ENCODE data around the gene STUM.
A peak's percentile ranks its signal among the peaks of the same experiment; 100 is the strongest.
"Not testable (repeated sequence)": the region's sequence is repeated elsewhere in the genome, so short reads cannot be mapped to it uniquely, and the experiment has no call there.

STUM gene

DNA sequence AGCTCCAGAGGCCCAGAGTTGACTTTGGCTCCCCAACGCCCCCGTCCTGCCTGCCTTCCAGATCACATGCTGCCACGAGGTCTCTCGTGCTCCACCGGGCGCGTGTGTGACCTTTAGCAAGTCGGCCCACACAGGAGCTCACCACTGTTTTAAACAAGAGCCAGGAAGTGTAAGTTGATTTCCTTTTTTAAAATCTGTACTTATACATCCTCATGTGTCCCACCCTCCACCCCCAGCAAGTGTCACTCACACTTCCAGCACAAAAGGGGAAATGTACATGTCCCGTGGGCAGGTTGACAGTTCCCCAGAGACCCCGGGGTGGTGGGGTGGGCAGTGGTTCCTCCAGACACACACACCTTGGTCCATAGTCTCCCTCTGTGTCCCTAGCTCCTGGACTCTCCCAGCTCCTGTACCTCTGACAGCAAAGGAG, 84.4 kb downstream of the STUM start:
- no peaks in the 10 kb centered on the region for H3K9me3 ChIP-seq
- no peaks in the 10 kb centered on the region for H3K27me3 ChIP-seq
- peaks cover 72% of the 10 kb centered on the region for H3K4me1 ChIP-seq
- H3K4me3 ChIP-seq = no peak overlapping the region
- peak overlapping the region; percentile 36 for H3K9ac ChIP-seq
- peak overlapping the region; percentile 81 for H3K4me2 ChIP-seq
- H4K20me1 ChIP-seq = peaks cover 17% of the 10 kb centered on the region; the same call in 1 of the 2 replicates
- peaks cover 40% of the 10 kb centered on the region for H3K36me3 ChIP-seq
- H3K27ac ChIP-seq = peak overlapping the region; percentile 18
- no peak for TF ChIP-seq Cebpa-rat (IDR thresholded peaks at IDR 0.05)

DNA sequence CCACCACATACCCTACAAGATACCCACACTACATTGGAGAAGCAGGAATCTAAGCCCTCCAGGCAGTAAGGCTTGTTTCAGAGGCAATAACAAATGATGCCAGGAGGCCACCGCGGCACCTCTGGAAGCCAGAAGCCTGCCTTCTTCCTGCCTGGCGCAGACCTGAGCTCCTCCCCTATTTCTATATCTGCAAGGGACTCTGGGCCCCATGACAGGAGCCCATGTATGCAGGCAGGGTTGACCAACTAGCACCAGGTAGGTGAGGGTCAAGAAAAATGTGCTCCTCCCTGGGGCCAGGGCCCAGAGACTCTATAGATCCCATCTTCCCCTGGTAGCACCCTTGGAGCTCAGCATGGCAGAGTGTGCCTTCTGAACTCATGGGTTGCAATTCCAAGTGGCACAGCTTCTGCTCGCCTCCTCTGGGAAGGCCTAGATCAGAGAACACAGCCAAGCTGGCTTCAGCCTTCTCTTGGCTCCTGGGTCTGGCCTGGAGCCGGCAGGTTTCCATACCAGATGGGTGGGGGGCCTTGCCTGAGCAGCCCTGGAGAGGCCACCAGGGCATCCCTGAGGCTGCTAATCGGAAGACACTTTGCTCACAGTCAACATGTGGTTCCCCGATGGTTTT, 85.1 kb downstream of the STUM start:
- peaks cover 72% of the 10 kb centered on the region for H3K4me1 ChIP-seq
- H3K4me3 ChIP-seq = no peak overlapping the region
- peak overlapping the region; percentile 18; the same call in 1 of the 2 replicates for H3K27ac ChIP-seq
- H4K20me1 ChIP-seq = peaks cover 17% of the 10 kb centered on the region; the same call in 1 of the 2 replicates
- H3K9me3 ChIP-seq = no peaks in the 10 kb centered on the region
- H3K9ac ChIP-seq = peak overlapping the region; percentile 36; the same call in 1 of the 2 replicates
- H3K27me3 ChIP-seq = no peaks in the 10 kb centered on the region
- H3K36me3 ChIP-seq = peaks cover 47% of the 10 kb centered on the region
- H3K4me2 ChIP-seq = peak overlapping the region; percentile 81
- no peak for TF ChIP-seq Cebpa-rat (IDR thresholded peaks at IDR 0.05)

DNA sequence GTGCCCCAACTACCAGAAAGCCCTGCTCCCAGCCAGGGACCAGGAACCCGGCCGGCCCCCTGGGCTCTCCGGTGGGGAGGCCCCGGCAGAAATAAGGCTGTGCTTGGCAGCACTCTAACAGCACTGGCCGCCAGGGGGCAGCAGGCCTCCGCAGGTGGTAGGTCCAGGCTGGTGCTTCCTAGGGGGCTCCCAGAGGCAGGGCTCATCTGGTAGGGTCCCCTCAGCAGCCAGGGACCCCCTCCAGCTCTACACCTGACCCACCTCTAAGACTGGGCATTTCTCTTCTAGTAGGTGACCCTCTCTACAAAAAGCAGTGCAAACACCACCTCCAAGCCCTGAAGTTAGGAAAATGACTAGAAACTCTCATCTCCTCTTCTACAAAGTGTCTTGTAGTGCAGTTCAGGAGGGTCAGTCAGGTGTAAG, 85.6 kb downstream of the STUM start:
- Histone ChIP-seq H3K9me3 (no peaks in the 10 kb centered on the region), H3K27me3 (no peaks in the 10 kb centered on the region), H4K20me1 (peaks cover 17% of the 10 kb centered on the region; the same call in 1 of the 2 replicates), H3K36me3 (peaks cover 52% of the 10 kb centered on the region), H3K4me2 (peak overlapping the region; percentile 81), H3K9ac (no peak overlapping the region), H3K4me1 (peaks cover 75% of the 10 kb centered on the region), H3K4me3 (no peak overlapping the region), H3K27ac (no peak overlapping the region)
- TF ChIP-seq Cebpa-rat (IDR thresholded peaks at IDR 0.05) = no peak

DNA sequence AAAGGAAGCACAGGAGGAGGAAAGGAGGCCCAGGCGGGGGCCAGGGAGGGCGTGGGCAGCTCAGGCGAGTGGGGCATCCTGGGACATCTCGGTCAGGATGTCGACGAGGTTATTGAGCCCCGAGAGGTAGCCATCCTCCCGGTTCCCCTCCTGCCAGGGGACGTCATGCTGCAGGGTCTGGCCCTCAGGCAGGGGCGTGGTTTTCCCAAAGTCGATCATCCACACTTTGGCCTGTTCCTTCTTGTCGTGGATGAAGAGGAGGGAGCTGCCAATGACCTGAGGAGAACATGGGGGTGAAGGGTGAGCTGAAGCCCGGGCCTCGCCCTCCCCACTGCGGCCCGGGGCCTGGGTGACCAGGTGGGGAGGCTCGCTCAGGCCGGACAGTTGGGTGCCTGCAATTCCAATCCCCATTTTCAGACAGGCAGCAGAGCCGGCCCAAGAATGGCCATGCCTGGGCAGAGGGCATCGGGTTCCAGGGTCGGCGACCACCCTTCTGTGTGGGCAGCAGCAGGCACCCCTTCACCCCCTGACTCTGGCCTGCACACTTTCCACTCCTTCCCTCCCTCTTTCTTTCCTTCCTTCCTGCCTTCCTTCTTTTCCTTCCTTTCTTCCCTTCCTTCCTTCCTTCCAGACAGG, 86.2 kb downstream of the STUM start:
- Histone ChIP-seq H3K4me2 (peak overlapping the region; percentile 81), H3K4me3 (no peak overlapping the region), H3K9me3 (no peaks in the 10 kb centered on the region), H3K36me3 (peaks cover 53% of the 10 kb centered on the region), H3K27me3 (no peaks in the 10 kb centered on the region), H3K9ac (peak overlapping the region; percentile 22; the same call in 1 of the 2 replicates), H3K27ac (0 out of 2 replicates have a peak overlapping the region, but pooled peaks have one; percentile 20), H3K4me1 (peaks cover 80% of the 10 kb centered on the region), H4K20me1 (peaks cover 17% of the 10 kb centered on the region; the same call in 1 of the 2 replicates)
- TF ChIP-seq Cebpa-rat (IDR thresholded peaks at IDR 0.05) = no peak

DNA sequence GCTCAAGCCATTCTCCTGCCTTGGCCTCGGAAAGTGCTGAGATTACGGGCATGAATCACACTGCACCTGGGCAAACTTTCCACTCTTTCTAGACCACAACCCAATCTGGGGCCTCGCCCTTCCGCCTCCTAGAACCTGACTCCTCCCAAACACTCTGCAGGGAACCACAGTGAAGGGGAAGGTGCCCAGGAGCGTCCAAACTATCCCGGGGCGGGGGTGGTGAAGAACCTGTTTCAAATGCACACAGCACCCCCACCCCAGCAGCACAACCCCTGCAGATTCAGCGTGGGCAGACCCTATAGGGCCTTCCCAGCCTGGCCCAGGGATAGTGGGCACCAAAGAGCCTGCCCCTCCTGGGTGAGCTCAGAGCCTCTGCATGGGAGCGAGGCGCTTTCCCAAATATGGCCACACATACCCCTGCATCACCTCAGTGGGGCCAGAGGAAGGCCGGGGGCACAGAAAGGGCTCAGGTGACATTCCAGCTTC, 86.9 kb downstream of the STUM start:
- peak overlapping the region; percentile 81 for H3K4me2 ChIP-seq
- no peak overlapping the region for H3K4me3 ChIP-seq
- H3K36me3 ChIP-seq = peaks cover 47% of the 10 kb centered on the region
- H3K4me1 ChIP-seq = peaks cover 88% of the 10 kb centered on the region
- no peak for TF ChIP-seq Cebpa-rat (IDR thresholded peaks at IDR 0.05)
- H4K20me1 ChIP-seq = peaks cover 17% of the 10 kb centered on the region; the same call in 1 of the 2 replicates
- no peaks in the 10 kb centered on the region for H3K27me3 ChIP-seq
- H3K27ac ChIP-seq = peak overlapping the region; percentile 31; the same call in 1 of the 2 replicates
- H3K9ac ChIP-seq = peak overlapping the region; percentile 22; the same call in 1 of the 2 replicates
- H3K9me3 ChIP-seq = no peaks in the 10 kb centered on the region

DNA sequence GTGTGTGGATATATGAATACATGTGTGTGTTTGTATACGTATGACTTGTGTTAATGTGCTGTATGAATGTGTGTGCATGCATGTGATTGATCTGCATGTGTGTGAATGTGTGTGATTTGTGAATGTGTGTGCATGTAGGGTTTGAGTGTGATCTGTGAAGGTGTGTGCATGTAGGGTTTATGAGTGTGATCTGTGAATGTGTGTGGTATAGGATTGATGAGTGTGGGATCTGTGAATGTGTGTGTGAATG, 88.2 kb downstream of the STUM start:
- no peak overlapping the region for H3K4me3 ChIP-seq
- peaks cover 53% of the 10 kb centered on the region for H3K36me3 ChIP-seq
- H3K9ac ChIP-seq = no peak overlapping the region
- H3K4me2 ChIP-seq = peak overlapping the region; percentile 81
- peaks cover 88% of the 10 kb centered on the region for H3K4me1 ChIP-seq
- H3K27ac ChIP-seq = no peak overlapping the region
- peaks cover 17% of the 10 kb centered on the region; the same call in 1 of the 2 replicates for H4K20me1 ChIP-seq
- TF ChIP-seq Cebpa-rat (IDR thresholded peaks at IDR 0.05) = no peak
- H3K27me3 ChIP-seq = no peaks in the 10 kb centered on the region
- H3K9me3 ChIP-seq = no peaks in the 10 kb centered on the region

DNA sequence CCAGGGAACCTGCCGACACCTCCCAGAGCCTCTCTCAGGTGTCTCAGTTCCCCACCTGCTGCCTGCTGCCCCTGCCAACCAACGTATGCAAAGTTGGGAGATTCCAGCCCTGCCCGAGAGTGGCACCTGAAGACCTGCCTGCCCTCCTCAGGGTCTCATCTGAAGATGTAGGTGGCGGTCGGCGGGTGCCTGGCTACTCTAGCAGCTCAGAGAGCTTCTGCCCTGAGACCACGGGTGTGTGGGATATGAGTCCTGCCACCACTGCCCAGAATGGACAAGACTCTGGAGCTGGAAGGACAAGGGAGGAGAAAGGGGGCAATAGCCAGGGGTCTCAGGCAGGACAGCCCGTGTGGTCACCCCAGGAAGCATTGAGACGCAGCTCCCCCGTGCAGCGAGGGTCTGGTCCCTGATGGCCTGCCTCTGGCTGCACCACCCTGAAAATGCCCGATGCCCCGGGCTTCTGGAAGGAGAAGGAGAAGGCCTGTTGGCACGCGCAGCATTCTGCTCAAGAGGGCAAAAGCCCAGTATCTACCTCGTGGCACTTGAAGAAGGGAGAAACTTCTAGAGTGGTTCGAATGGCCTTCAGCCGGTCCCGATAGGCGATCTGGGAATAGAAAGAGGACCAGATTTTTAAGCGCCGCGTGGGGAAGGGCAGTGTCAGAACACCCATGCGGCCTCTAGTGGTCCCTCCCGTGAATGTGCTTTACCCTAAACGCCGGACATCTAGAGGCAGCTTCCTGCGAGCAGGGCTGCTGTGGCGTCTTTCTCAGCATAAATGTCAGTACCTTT, 88.8 kb downstream of the STUM start:
- H3K9me3 ChIP-seq = no peaks in the 10 kb centered on the region
- no peak overlapping the region for H3K27ac ChIP-seq
- peak overlapping the region; percentile 81; the same call in 1 of the 2 replicates for H3K4me2 ChIP-seq
- H3K4me3 ChIP-seq = no peak overlapping the region
- TF ChIP-seq Cebpa-rat (IDR thresholded peaks at IDR 0.05) = no peak
- H4K20me1 ChIP-seq = peaks cover 17% of the 10 kb centered on the region; the same call in 1 of the 2 replicates
- no peaks in the 10 kb centered on the region for H3K27me3 ChIP-seq
- peaks cover 88% of the 10 kb centered on the region for H3K4me1 ChIP-seq
- H3K9ac ChIP-seq = no peak overlapping the region
- peaks cover 58% of the 10 kb centered on the region for H3K36me3 ChIP-seq

DNA sequence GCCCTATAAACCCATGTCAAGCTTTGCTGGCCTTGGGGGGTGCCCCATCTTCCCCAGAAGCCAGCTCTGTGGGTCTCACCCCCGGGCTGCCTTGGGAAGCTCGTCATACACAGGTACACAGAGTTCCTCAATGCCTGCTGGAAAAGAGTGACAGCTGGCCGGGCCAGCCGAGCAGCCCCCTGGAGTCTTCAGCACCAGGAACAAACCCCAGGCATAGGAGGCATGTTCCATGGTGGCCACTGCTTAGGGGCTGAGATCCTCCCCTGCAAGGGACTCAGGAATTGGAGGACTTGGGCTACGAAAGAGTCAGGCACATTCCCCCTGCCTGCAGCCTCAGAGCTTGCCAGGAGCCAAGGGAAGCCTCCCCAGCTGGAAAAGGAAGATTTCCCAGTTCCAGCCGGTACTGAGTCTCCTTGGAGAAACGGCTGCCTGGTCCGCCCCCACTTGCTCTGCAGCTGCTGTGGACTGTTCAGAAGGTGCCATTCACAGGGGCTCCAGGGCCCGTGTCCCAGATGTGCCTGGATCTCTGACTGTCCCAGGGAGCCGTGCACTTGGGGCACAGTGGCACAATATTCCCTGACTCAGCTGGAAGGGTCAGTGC, 89.5 kb downstream of the STUM start:
- Histone ChIP-seq H3K27ac (no peak overlapping the region), H3K9ac (no peak overlapping the region), H4K20me1 (peaks cover 17% of the 10 kb centered on the region; the same call in 1 of the 2 replicates), H3K4me1 (peaks cover 88% of the 10 kb centered on the region), H3K9me3 (no peaks in the 10 kb centered on the region), H3K36me3 (peaks cover 60% of the 10 kb centered on the region), H3K4me3 (no peak overlapping the region), H3K27me3 (no peaks in the 10 kb centered on the region), H3K4me2 (no peak overlapping the region)
- no peak for TF ChIP-seq Cebpa-rat (IDR thresholded peaks at IDR 0.05)

DNA sequence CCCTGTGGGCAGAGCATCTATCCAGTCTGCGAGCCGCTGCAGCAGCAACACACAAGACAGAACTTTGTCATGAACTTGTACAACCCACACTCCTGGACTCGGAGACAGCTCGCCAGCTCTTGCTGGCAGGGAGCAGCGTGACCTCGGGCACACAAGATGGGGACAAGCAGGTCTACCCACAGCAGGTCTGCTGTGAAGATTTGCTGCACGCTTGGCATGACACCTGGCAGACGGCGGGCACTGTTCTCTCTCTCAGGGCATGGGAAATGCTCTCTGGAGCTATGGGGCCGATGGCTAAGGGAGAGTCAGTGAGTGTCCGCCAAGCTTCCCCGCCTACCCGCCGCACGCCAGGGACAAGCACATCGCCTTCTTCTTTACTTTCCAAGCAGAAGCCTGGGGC, 90.0 kb downstream of the STUM start:
- no peak for TF ChIP-seq Cebpa-rat (IDR thresholded peaks at IDR 0.05)
- H4K20me1 ChIP-seq = peaks cover 19% of the 10 kb centered on the region
- H3K9me3 ChIP-seq = no peaks in the 10 kb centered on the region
- peaks cover 60% of the 10 kb centered on the region for H3K36me3 ChIP-seq
- H3K4me3 ChIP-seq = no peak overlapping the region
- no peaks in the 10 kb centered on the region for H3K27me3 ChIP-seq
- no peak overlapping the region for H3K4me2 ChIP-seq
- no peak overlapping the region for H3K27ac ChIP-seq
- H3K9ac ChIP-seq = no peak overlapping the region
- peaks cover 88% of the 10 kb centered on the region for H3K4me1 ChIP-seq

DNA sequence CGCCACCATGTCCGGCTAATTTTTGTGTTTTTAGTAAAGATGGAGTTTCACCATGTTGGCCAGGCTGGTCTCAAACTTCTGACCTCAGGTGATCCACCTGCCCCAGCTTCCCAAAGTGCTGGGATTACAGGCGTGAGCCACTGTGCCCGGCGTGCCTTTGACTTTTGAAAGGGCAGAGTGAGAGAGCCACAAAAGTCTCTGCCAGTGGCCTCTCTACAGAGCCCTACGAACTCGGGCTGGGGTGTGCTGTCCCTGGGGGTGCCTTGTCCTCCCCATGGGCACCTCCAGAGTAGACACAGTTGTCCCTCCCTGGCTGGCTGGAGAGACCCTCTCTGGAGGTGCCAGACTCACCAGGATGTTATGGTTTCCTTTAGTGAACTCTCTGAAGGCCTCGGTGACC, 90.6 kb downstream of the STUM start:
- H3K36me3 ChIP-seq = peaks cover 60% of the 10 kb centered on the region
- H3K4me1 ChIP-seq = peaks cover 88% of the 10 kb centered on the region
- 0 out of 2 replicates have a peak overlapping the region, but pooled peaks have one; percentile 51 for H3K9ac ChIP-seq
- peak overlapping the region; percentile 65; the same call in 1 of the 2 replicates for H3K27ac ChIP-seq
- not testable (repeated sequence) for H3K4me3 ChIP-seq, H3K9me3 ChIP-seq, H3K27me3 ChIP-seq
- peak overlapping the region; percentile 81 for H3K4me2 ChIP-seq
- peaks cover 25% of the 10 kb centered on the region for H4K20me1 ChIP-seq

Data from BLaER1 (cell line).